Fibroblast of the aortic adventitia (primary cell): Measurements from ENCODE around the gene TRPM7. TPM values are rescaled to one million over a fixed set of nuclear protein-coding genes. Genes with fewer than 3 reads are reported as not detected.

Experiments used
- DNase-seq: peaks from one replicate; pipeline ENCODE4 v3.0.0-alpha.2; 2010; ENCODE audit warnings: low read depth
- H3K4me3 ChIP-seq: 2 replicates; pipeline ENCODE4 v1.5.1; 2011; ENCODE audit warnings: low read depth, mild to moderate bottlenecking, control low read depth, low read length, moderate library complexity
- total RNA-seq: library from RNA; depleted of rRNA; stranded (reverse); fragments of >200 nt; gene quantifications from 2 replicates; pipeline ENCODE4 v1.2.3, GENCODE V29; 2012; ENCODE audit warnings: low replicate concordance
- TF ChIP-seq, protein P1 (sequence below): IDR thresholded peaks from 2 replicates; pipeline ENCODE4 v1.5.1; 2011; ENCODE audit warnings: mild to moderate bottlenecking, low read length, control low read depth, inconsistent platforms; ENCODE audit not compliant: insufficient read depth

TRPM7 gene
- total RNA-seq, 1 donor, result 101 TPM

DNA sequence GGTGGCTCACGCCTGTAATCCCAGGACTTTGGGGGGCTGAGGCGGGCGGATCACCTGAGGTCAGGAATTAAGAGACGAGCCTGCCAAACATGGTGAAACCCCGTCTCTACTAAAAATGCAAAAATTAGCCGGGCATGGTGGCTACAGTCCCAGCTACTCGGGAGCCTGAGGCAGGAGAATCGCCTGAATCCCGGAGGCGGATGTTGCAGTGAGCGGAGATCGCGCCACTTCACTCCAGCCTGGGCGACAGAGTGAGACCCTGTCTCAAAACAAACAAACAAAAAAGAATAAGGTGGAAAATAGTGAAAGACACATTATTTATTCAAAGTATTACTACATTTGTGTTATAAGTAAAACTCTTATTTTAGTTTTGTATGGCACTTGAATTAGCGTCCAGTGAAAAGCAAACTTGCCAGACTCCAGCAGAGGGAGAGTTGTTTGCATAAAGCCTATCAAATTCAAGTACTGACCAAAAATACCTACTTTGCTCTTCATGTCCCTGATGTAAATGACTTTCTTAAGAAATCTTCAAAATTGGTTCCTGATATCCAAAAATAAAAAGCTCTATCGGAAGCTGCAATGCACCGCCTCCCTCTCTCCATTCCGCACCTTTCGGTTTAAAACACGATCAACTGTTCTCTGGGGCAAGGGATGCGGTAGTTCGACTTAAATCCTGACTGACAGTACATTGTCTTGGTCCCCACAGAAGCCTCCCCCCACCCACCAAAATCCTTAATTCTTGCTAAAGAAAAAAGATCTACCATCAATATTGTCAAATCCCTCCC is 1.2 kb downstream of the TRPM7 start:
- DNase-seq, result peak; percentile 38
- TF ChIP-seq, protein P1, sequence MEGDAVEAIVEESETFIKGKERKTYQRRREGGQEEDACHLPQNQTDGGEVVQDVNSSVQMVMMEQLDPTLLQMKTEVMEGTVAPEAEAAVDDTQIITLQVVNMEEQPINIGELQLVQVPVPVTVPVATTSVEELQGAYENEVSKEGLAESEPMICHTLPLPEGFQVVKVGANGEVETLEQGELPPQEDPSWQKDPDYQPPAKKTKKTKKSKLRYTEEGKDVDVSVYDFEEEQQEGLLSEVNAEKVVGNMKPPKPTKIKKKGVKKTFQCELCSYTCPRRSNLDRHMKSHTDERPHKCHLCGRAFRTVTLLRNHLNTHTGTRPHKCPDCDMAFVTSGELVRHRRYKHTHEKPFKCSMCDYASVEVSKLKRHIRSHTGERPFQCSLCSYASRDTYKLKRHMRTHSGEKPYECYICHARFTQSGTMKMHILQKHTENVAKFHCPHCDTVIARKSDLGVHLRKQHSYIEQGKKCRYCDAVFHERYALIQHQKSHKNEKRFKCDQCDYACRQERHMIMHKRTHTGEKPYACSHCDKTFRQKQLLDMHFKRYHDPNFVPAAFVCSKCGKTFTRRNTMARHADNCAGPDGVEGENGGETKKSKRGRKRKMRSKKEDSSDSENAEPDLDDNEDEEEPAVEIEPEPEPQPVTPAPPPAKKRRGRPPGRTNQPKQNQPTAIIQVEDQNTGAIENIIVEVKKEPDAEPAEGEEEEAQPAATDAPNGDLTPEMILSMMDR, result peak; percentile 33

DNA sequence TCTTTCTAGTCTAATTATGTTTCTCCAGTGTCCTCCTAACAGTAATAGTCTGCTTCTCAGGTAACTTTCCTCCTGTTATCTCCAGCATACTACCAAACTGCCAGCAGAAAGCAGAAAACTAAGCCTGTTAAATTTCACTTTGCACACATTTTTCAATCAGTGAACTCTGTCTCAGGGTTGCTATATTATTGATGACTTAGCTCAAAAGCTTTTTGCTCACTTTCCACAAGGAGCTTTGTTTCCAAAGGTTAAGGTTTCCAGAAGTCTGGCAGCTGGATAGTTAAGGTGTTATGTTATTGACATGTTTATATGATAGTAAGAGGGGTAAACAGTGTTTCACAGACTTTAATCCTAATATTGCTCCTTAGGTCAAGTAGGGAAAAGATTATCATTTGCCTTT is 5.1 kb downstream of the TRPM7 start:
- DNase-seq, result no peak
- TF ChIP-seq, protein P1, result no peak
- H3K4me3 ChIP-seq, result no peak overlapping the region

More for the DNA sequence above, 1.2 kb downstream of the TRPM7 start:
- peak overlapping the region; percentile 99 for H3K4me3 ChIP-seq

DNA sequence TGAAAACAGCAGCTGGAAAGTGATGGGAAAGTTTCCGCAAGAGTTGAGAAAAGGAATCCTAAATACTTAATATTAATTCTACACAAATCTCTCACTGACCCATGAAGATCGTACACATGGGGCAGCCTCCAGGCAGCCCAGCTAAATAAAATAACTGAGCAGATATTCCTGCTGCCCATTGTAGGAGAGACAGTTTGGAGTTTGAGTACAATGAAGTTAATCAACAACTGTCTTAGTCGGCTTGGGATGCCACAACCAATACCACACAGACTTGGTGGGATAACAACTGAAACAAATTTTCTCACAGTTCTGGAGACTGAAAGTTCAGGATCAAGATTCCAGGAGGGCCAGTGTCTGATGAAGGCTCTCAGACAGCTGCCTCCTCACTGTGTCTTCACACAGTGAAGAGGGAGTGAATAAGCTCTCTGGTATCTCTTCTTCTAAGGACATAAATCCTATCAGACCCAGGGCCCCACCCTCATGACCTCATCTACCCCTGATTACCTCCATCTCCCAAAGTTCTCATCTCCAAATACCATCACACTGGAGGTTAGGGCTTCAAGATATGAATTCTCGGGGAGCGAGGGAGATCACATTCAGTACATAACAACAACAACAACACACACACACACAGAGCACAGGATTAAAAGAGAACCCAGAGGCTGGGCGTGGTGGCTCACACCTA is 9.7 kb downstream of the TRPM7 start:
- H3K4me3 ChIP-seq, result no peak overlapping the region
- peak; percentile 35 for DNase-seq
- TF ChIP-seq, protein P1, result no peak

DNA sequence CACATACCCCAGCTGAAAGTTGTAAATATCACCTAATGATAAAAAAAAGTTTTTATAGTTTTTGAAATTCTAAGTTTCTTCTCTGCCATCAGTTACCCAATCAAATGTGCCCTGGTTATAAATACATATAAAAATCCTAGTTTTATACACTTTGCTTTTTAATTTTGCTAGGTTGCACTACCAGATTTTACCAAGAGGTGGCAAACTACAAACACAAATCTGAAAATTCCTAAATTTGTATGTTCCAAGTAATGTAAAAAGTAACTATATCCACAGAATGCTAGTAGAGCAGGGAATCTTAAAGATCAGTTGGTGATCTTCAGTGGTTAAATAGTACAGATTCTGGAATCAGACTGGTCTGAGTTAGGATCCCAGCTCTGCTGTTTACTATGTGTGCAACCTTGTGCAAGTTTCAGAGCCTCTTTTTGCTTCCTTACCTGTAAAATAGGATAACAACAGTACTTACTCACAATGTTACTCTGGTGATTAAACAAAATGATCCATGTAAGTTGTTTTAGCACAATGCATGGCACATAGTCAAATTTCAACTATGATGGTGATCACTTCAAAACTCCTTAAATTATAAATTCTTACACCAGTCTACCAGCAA is 11.0 kb downstream of the TRPM7 start:
- TF ChIP-seq, protein P1, result peak; percentile 76
- peak; percentile 75 for DNase-seq

DNA sequence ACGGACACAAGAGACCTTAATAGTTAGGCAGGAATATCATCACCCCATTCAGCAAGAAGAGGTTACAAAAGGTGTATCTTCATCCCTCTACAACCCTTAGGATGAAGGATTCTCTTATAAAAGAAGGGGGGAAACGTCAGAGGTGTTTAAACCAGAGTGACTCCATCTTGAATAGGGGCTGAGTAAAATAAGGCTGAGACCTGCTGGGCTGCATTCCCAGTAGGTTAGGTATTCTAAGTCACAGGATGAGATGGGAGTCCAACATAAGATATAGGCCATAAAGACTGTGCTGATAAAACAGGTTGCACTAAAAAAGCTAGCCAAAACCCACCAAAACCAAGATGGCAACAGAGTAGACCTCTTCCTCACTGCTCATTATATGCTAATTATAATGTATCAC is 16.5 kb downstream of the TRPM7 start:
- TF ChIP-seq, protein P1, result no peak
- H3K4me3 ChIP-seq, result no peak overlapping the region

More for the DNA sequence above, 11.0 kb downstream of the TRPM7 start:
- no peak overlapping the region for H3K4me3 ChIP-seq

DNA sequence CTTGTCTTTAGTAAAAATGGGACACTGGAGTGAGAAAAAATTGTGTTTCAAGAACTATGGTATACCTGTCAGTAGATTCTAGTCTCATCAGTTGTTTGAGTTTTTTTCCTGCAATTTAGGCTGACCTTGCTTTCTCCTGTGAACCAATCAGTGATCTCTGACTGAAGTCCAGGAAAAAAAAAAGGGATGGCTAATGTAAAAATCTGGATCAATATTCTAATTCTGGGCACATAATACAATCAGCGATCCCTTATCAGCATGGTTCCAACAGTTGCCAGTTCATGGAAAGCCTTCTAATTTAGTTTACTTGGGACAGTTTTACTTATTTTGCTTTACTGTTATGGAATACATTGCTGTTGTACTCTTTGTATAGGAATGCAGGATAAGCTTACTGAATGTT is 17.0 kb downstream of the TRPM7 start:
- no peak for DNase-seq
- TF ChIP-seq, protein P1, result no peak
- H3K4me3 ChIP-seq, result no peak overlapping the region

More for the DNA sequence above, 16.5 kb downstream of the TRPM7 start:
- DNase-seq, result no peak
